Stimulated activated CD8-positive, alpha-beta memory T cell treated with anti-CD3 and anti-CD28 coated beads, Interleukin-7, amount 100 ng/mL, for 24 hours (primary cell): ENCODE measurements around the gene TIMP3.

Experiments used
- DNase-seq: peaks from one replicate; pipeline ENCODE4 v3.0.0-alpha.2; 2020; ENCODE audit warnings: low read depth

TIMP3 gene

GRCh38 chr22:32808038-32808445 lies 6.5 kb downstream of the TIMP3 start:
- no peak for DNase-seq

- DNase-seq = no peak
Observed at GRCh38 chr22:32809786-32810554, 8.5 kb downstream of the TIMP3 start.

- no peak for DNase-seq
Observed at GRCh38 chr22:32810555-32811133, 9.1 kb downstream of the TIMP3 start.

GRCh38 chr22:32811788-32812545 lies 10.5 kb downstream of the TIMP3 start:
- no peak for DNase-seq

GRCh38 chr22:32814285-32814860 lies 12.9 kb downstream of the TIMP3 start:
- no peak for DNase-seq

- no peak for DNase-seq
Observed at GRCh38 chr22:32815059-32815458, 13.6 kb downstream of the TIMP3 start.

- no peak for DNase-seq
Observed at GRCh38 chr22:32815943-32816342, 14.4 kb downstream of the TIMP3 start.

- DNase-seq = no peak
Observed at GRCh38 chr22:32817137-32817730, 15.7 kb downstream of the TIMP3 start.

- DNase-seq = no peak
Observed at GRCh38 chr22:32818446-32819115, 17.1 kb downstream of the TIMP3 start.

GRCh38 chr22:32819120-32819519 lies 17.6 kb downstream of the TIMP3 start:
- no peak for DNase-seq

GRCh38 chr22:32820131-32821119 lies 18.9 kb downstream of the TIMP3 start:
- no peak for DNase-seq

- DNase-seq = no peak
Observed at GRCh38 chr22:32822179-32822877, 20.8 kb downstream of the TIMP3 start.

- no peak for DNase-seq
Observed at GRCh38 chr22:32823024-32823730, 21.7 kb downstream of the TIMP3 start.

GRCh38 chr22:32824531-32825312 lies 23.2 kb downstream of the TIMP3 start:
- no peak for DNase-seq

- no peak for DNase-seq
Observed at GRCh38 chr22:32826537-32826936, 25.0 kb downstream of the TIMP3 start.

GRCh38 chr22:32827049-32827602 lies 25.6 kb downstream of the TIMP3 start:
- DNase-seq = no peak

- no peak for DNase-seq
Observed at GRCh38 chr22:32828150-32828549, 26.6 kb downstream of the TIMP3 start.

GRCh38 chr22:32828561-32828960 lies 27.1 kb downstream of the TIMP3 start:
- no peak for DNase-seq
